Vagina (tissue), 2 donors: ENCODE data around the gene HSPB2. TPM values are rescaled to one million over a fixed set of nuclear protein-coding genes. Genes with fewer than 3 reads are reported as not detected.

ENCODE experiments used
- DNase-seq, 2 donors: peaks; one replicate each; pipeline ENCODE4 v3.0.0-alpha.2; 2017; ENCODE audit errors: extremely low spot score in 2 of 2
- H3K27ac ChIP-seq: fragments of 200-600 bp; sonication (generic); one replicate; pipeline ENCODE4 v1.5.1; 2019
- H3K27me3 ChIP-seq: fragments of 200-600 bp; sonication (generic); one replicate; pipeline ENCODE4 v1.5.1; 2019
- H3K36me3 ChIP-seq, 2 donors: fragments of 200-600 bp; sonication (generic); one replicate each; pipeline ENCODE4 v1.5.1; 2017 to 2019
- H3K4me1 ChIP-seq: fragments of 200-600 bp; sonication (generic); one replicate; pipeline ENCODE4 v1.5.1; 2019
- H3K4me3 ChIP-seq, 2 donors: fragments of 200-600 bp; sonication (generic); 1 replicate in 1 of 2; 2 replicates in 1 of 2; pipeline ENCODE4 v1.5.1; 2016 to 2019
- H3K9me3 ChIP-seq: fragments of 200-600 bp; sonication (generic); one replicate; pipeline ENCODE4 v1.5.1; 2019
- CTCF ChIP-seq, 3 experiments: fragments of 450-650 bp in 2 of 3; fragments of 200-600 bp in 1 of 3; sonication (generic) in 1 of 3; IDR thresholded peaks; one replicate each; pipeline ENCODE4 v1.5.1; 2017 to 2019; ENCODE audit warnings: antibody characterized with exemption in 3 of 3, mild to moderate bottlenecking in 2 of 3, moderate library complexity in 2 of 3
- POLR2A ChIP-seq, 2 donors: fragments of 450-650 bp; IDR thresholded peaks; one replicate each; pipeline ENCODE4 v1.6.1; 2017; ENCODE audit warnings: antibody characterized with exemption in 2 of 2, mild to moderate bottlenecking in 2 of 2, moderate library complexity in 2 of 2
- POLR2AphosphoS5 ChIP-seq, 2 donors: sonication (generic); formaldehyde crosslinking; IDR thresholded peaks; one replicate each; pipeline ENCODE4 v1.9.0; 2017; ENCODE audit warnings: antibody characterized with exemption in 2 of 2, mild to moderate bottlenecking in 2 of 2, low read depth in 1 of 2; ENCODE audit not compliant: insufficient read depth in 1 of 2
- intact Hi-C: fragments of 100-400 bp; cut with DNase I; formaldehyde crosslinking; loops from one replicate; pipeline ENCODE4 v1.15.1; 2023
- small RNA-seq: library from RNA; depleted of rRNA; stranded (forward); fragments of <200 nt; gene quantifications from one replicate; pipeline ENCODE3, GENCODE V24; 2016
- total RNA-seq: library from RNA; depleted of rRNA; stranded (reverse); fragments of >200 nt; gene quantifications from one replicate; pipeline ENCODE4 v1.2.3, GENCODE V29; 2016

HSPB2 gene
- total RNA-seq, 1 donor from 2014 or later: not detected

DNA sequence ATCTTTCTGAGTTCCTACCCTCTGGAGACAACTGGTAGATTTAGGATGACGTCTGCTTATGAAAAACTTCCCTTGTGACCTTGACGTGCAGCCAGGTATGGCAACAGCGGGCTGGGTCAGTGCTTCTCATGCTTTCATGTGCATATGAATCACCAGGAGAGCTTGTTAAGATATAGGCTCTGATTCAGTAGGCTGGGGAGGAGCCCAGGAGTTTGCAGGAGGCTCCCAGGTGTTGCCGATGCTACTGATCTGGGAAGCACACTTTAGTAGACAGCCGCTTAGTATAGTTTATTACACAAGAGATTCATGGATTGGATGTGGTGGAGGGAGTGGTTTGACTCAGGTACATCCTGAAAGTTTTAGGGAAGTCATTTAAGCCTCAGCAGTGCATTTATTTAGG, 48.4 kb downstream of the HSPB2 start:
- H3K27ac ChIP-seq: peak overlapping the region; percentile 69
- no peaks in the 10 kb centered on the region for H3K36me3 ChIP-seq
- H3K9me3 ChIP-seq: no peaks in the 10 kb centered on the region
- intact Hi-C loops: no loop called here
- TF ChIP-seq POLR2AphosphoS5 (IDR thresholded peaks at IDR 0.05; ENCODE audit: insufficient read depth in 1 of 2, low read depth in 1 of 2) (peak in 1 of 2 donors; percentile 83), POLR2A (IDR thresholded peaks at IDR 0.05) (no peak)
- H3K4me3 ChIP-seq: no peak overlapping the region
- peak in 1 of 2 donors; percentile 92 for DNase-seq
- H3K4me1 ChIP-seq: peaks cover 5% of the 10 kb centered on the region
- H3K27me3 ChIP-seq: no peaks in the 10 kb centered on the region

GRCh38 chr11:111961389-111962300, 49.1 kb downstream of the HSPB2 start:
- Histone ChIP-seq H3K9me3 (no peaks in the 10 kb centered on the region), H3K27ac (no peak overlapping the region), H3K4me3 (no peak overlapping the region), H3K4me1 (peaks cover 5% of the 10 kb centered on the region), H3K27me3 (no peaks in the 10 kb centered on the region), H3K36me3 (no peaks in the 10 kb centered on the region)
- intact Hi-C loops: no loop called here
- peak in 1 of 2 donors; percentile 58 for DNase-seq
- TF ChIP-seq POLR2A (IDR thresholded peaks at IDR 0.05) (no peak), POLR2AphosphoS5 (IDR thresholded peaks at IDR 0.05; ENCODE audit: insufficient read depth in 1 of 2, low read depth in 1 of 2) (no peak), CTCF (IDR thresholded peaks at IDR 0.05) (no peak)

Small RNA genes lying within 50 kb of the gene (small RNA-seq; reads per million reads assigned to genes)
- gene C11orf52: not detected
- not detected for gene GNG5P3
- gene RNA5SP351: not detected
- not detected for gene RPL37AP8

Other genes with a start within 250 kb of the HSPB2 start
- 35.6 TPM for gene PPP2R1B, start 146.3 kb upstream of the HSPB2 start, total RNA-seq
- 31.7 TPM for gene ALG9, start 41.2 kb upstream of the HSPB2 start, total RNA-seq
- not detected for gene FDXACB1, start 33.6 kb upstream of the HSPB2 start, total RNA-seq
- gene CFAP68, start 33.2 kb upstream of the HSPB2 start, total RNA-seq: 22.6 TPM
- gene CRYAB, start 964 bp upstream of the HSPB2 start, total RNA-seq: 161 TPM
- 1.5 TPM for gene C11orf52, start 6.2 kb downstream of the HSPB2 start, total RNA-seq
- gene DIXDC1, start 24.6 kb downstream of the HSPB2 start, total RNA-seq: 36.8 TPM
- 19.4 TPM for gene DLAT, start 112.7 kb downstream of the HSPB2 start, total RNA-seq
- 1.5 TPM for gene PIH1D2, start 161.3 kb downstream of the HSPB2 start, total RNA-seq
- gene NKAPD1, start 161.6 kb downstream of the HSPB2 start, total RNA-seq: 11.8 TPM
- 43.0 TPM for gene TIMM8B, start 174.0 kb downstream of the HSPB2 start, total RNA-seq
- 121 TPM for gene SDHD, start 174.1 kb downstream of the HSPB2 start, total RNA-seq